NCI-H510A treated with DMSO at 0.1 percent for 48 hours (cell line): Measurements from ENCODE around the gene SLC25A25.
"Not testable (repeated sequence)": the region's sequence is repeated elsewhere in the genome, so short reads cannot be mapped to it uniquely, and the experiment has no call there.

Experiments used
- DNase-seq: peaks from one replicate; lab custom pipeline; 2025; lab: John Stamatoyannopoulos, UW

SLC25A25 gene

GRCh38 chr9:128051932-128052709 lies 15.9 kb upstream of the SLC25A25 start:
- no peak for DNase-seq

- DNase-seq = no peak
Observed at GRCh38 chr9:128053560-128053959, 14.5 kb upstream of the SLC25A25 start.

- DNase-seq = no peak
Observed at GRCh38 chr9:128054087-128054486, 13.9 kb upstream of the SLC25A25 start.

- DNase-seq = no peak
Observed at GRCh38 chr9:128055344-128056040, 12.5 kb upstream of the SLC25A25 start.

GRCh38 chr9:128056086-128056485 lies 11.9 kb upstream of the SLC25A25 start:
- DNase-seq = no peak

GRCh38 chr9:128056887-128057723 lies 10.9 kb upstream of the SLC25A25 start:
- DNase-seq = peak; percentile 88

- DNase-seq = no peak
Observed at GRCh38 chr9:128057724-128058409, 10.2 kb upstream of the SLC25A25 start.

- DNase-seq = no peak
Observed at GRCh38 chr9:128059365-128059983, 8.6 kb upstream of the SLC25A25 start.

GRCh38 chr9:128061275-128061960 lies 6.6 kb upstream of the SLC25A25 start:
- DNase-seq = no peak

- DNase-seq = no peak
Observed at GRCh38 chr9:128062279-128062678, 5.8 kb upstream of the SLC25A25 start.

- no peak for DNase-seq
Observed at GRCh38 chr9:128062846-128063831, 4.9 kb upstream of the SLC25A25 start.

GRCh38 chr9:128065907-128066712 lies 1.9 kb upstream of the SLC25A25 start:
- DNase-seq = no peak

- DNase-seq = peak; percentile 99
Observed at GRCh38 chr9:128066713-128067644, 1.1 kb upstream of the SLC25A25 start, which contains the start of gene NAIF1. NAIF1 (minus strand) TSS chr9:128067320; CDS start chr9:128067101, 219 bp downstream.

- no peak for DNase-seq
Observed at GRCh38 chr9:128068386-128069205, 564 bp downstream of the SLC25A25 start.

GRCh38 chr9:128070874-128071273 lies 2.8 kb downstream of the SLC25A25 start:
- no peak for DNase-seq

GRCh38 chr9:128071475-128071874 lies 3.4 kb downstream of the SLC25A25 start:
- DNase-seq = not testable (repeated sequence)
